Mucosa of descending colon (tissue), 3 donors: ENCODE results near the gene YBX3. TPM values are rescaled to one million over a fixed set of nuclear protein-coding genes. Genes with fewer than 3 reads are reported as not detected.
A peak's percentile ranks its signal among the peaks of the same experiment; 100 is the strongest.

Experiments used
- ATAC-seq: fragments of 200-7000 bp; cut with Tn5 transposase; one replicate; pipeline ENCODE4 v1.9.1; 2020; ENCODE audit warnings: mild to moderate bottlenecking, moderate library complexity
- DNase-seq, 3 donors: peaks; one replicate each; pipeline ENCODE4 v3.0.0-alpha.2; 2020
- H3K36me3 ChIP-seq: fragments of 200-600 bp; one replicate; pipeline ENCODE4 v1.8.0; 2021; ENCODE audit warnings: low read depth, mild to moderate bottlenecking
- H3K4me1 ChIP-seq: fragments of 200-600 bp; one replicate; pipeline ENCODE4 v1.8.0; 2021; ENCODE audit warnings: low read depth, mild to moderate bottlenecking
- H3K4me3 ChIP-seq: fragments of 200-600 bp; one replicate; pipeline ENCODE4 v1.8.0; 2021; ENCODE audit warnings: mild to moderate bottlenecking
- H3K9me3 ChIP-seq: fragments of 200-600 bp; one replicate; pipeline ENCODE4 v1.8.0; 2021; ENCODE audit warnings: mild to moderate bottlenecking
- intact Hi-C, 2 donors: fragments of 100-400 bp; cut with DNase I in 1 of 2; cut with micrococcal nuclease in 1 of 2; formaldehyde crosslinking; loops; one replicate each; pipeline versions ENCODE4 v1.11.0 to v1.11.1; 2022; cut with DNase I, micrococcal nuclease
- total RNA-seq, 3 donors: library from RNA; stranded (reverse); fragmentation: NEBNext Ultra II Directional in 2 of 3; extraction: Animal tissue kit (Norgen Biotek cat#: 25700) in 2 of 3; gene quantifications; one replicate each; pipeline versions ENCODE4 v1.2.1 to v1.2.4, GENCODE V29; 2021 to 2023
- TF ChIP-seq, protein P1 (sequence below): fragments of 200-600 bp; IDR thresholded peaks from one replicate; pipeline ENCODE4 v1.8.0; 2022; ENCODE audit warnings: antibody characterized with exemption, mild to moderate bottlenecking
- donor health status: DM: no; HTN: no; CAD: no; lungs with moderate emphysema.
- donor health status: DM: no; HTN: no; CAD: no.
- donor health status: DM: no; HTN: yes; CAD: no.

The YBX3 gene
- total RNA-seq, 3 donors from 2014 or later = 120 to 373 (median 193) TPM

DNA sequence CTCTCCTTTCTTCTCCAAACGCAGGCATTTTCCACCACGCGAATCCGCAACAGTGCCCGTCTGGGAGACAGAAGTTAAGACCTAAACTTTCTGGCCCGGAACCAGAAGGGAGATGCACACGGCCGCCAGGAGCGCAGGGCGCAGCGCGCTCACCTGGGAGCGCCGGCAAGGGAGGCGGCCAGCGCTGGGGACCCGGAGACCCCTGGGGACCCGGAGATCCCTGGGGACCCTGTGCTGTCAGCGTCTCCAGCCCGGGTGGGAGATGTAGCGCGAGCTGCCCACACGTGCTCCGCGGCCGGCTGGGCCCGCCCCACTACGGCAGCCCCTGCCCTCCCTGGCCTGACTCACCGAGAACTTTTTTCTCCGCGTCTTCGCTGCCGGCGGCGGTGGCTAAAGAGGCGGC is 620 bp downstream of the YBX3 start:
- TF ChIP-seq, protein P1, sequence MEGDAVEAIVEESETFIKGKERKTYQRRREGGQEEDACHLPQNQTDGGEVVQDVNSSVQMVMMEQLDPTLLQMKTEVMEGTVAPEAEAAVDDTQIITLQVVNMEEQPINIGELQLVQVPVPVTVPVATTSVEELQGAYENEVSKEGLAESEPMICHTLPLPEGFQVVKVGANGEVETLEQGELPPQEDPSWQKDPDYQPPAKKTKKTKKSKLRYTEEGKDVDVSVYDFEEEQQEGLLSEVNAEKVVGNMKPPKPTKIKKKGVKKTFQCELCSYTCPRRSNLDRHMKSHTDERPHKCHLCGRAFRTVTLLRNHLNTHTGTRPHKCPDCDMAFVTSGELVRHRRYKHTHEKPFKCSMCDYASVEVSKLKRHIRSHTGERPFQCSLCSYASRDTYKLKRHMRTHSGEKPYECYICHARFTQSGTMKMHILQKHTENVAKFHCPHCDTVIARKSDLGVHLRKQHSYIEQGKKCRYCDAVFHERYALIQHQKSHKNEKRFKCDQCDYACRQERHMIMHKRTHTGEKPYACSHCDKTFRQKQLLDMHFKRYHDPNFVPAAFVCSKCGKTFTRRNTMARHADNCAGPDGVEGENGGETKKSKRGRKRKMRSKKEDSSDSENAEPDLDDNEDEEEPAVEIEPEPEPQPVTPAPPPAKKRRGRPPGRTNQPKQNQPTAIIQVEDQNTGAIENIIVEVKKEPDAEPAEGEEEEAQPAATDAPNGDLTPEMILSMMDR = no peak
- Histone ChIP-seq H3K36me3 (no peaks in the 10 kb centered on the region), H3K4me1 (peaks cover 25% of the 10 kb centered on the region), H3K9me3 (no peaks in the 10 kb centered on the region), H3K4me3 (peak overlapping the region; percentile 86)
- DNase-seq = peak; percentile 46 to 70 (median 67)
- peak; percentile 62 for ATAC-seq
- intact Hi-C loops = no loop called here

GRCh38 chr12:10721651-10722501 is 1.2 kb downstream of the YBX3 start:
- intact Hi-C loops = no loop called here
- Histone ChIP-seq H3K9me3 (no peaks in the 10 kb centered on the region), H3K4me3 (peak overlapping the region; percentile 86), H3K4me1 (peaks cover 31% of the 10 kb centered on the region), H3K36me3 (no peaks in the 10 kb centered on the region)
- peak; percentile 86 to 89 (median 87) for DNase-seq
- TF ChIP-seq, protein P1 = no peak
- peak; percentile 81 for ATAC-seq

- no peaks in the 10 kb centered on the region for H3K36me3 ChIP-seq
- H3K9me3 ChIP-seq = no peaks in the 10 kb centered on the region
- DNase-seq (no peak), ATAC-seq (no peak)
- intact Hi-C loops = no loop called here
- H3K4me3 ChIP-seq = no peak overlapping the region
- H3K4me1 ChIP-seq = peaks cover 38% of the 10 kb centered on the region
- TF ChIP-seq, protein P1 = no peak
Observed at GRCh38 chr12:10720974-10721650, 2.0 kb downstream of the YBX3 start.

- H3K4me1 ChIP-seq = peaks cover 39% of the 10 kb centered on the region
- intact Hi-C loops = no loop called here
- H3K4me3 ChIP-seq = no peak overlapping the region
- no peak for DNase-seq
- H3K36me3 ChIP-seq = no peaks in the 10 kb centered on the region
- no peaks in the 10 kb centered on the region for H3K9me3 ChIP-seq
- no peak for ATAC-seq
- TF ChIP-seq, protein P1 = no peak
Observed at GRCh38 chr12:10719482-10719881, 3.6 kb downstream of the YBX3 start.

DNA sequence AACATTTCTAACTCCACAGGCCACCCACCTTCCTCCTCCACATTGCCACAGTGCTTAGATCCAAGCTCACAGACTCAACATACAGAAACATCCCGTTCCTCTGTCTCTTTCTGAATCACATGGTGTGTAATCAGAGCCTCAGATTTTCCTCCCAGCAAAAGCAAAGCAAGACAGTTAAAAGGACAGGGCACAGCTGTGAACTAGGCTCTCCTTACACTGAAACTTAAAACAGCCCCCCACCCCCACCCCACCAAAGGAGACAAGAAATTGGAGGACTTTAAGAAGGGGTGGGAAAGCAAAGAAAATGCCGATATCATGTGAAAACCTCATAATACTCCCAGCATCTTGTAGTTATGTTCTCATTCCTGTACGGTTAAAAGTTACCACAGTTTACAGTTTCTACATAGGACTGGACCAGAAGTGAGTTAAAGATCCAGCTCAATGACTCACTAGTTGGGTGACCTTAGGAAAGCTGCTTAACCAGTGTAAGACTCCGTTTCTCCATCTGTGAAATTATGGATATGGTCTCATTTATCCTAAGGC is 4.8 kb downstream of the YBX3 start:
- ATAC-seq = no peak
- TF ChIP-seq, protein P1 = no peak
- intact Hi-C loops = no loop called here
- Histone ChIP-seq H3K9me3 (no peaks in the 10 kb centered on the region), H3K4me1 (peaks cover 39% of the 10 kb centered on the region), H3K36me3 (no peaks in the 10 kb centered on the region), H3K4me3 (no peak overlapping the region)
- no peak for DNase-seq
